NT2/D1 (cell line): ENCODE data around the gene NPAS3.

Experiments
- SUZ12 ChIP-seq: IDR thresholded peaks from 2 replicates; pipeline ENCODE4 v1.6.1; 2011; ENCODE audit not compliant: insufficient read length, insufficient read depth; ENCODE audit errors: extremely low read depth
- YY1 ChIP-seq: IDR thresholded peaks from 2 replicates; pipeline ENCODE4 v1.6.1; 2011; ENCODE audit not compliant: insufficient read length, insufficient read depth

GRCh38 chr14:33650430-33650829 lies 711.8 kb downstream of the NPAS3 start:
- no peak for TF ChIP-seq SUZ12
- no peak for TF ChIP-seq YY1
